ENCODE measurements around the gene NKAPL. TPM values are rescaled to one million over a fixed set of nuclear protein-coding genes. Genes with fewer than 3 reads are reported as not detected.
A peak's percentile ranks its signal among the peaks of the same experiment; 100 is the strongest.

NKAPL gene
- polyA plus RNA-seq, 1 donor from 2014 or later = not detected

- Histone ChIP-seq H3K9me3 (ENCODE audit: low read length) (no peaks in the 10 kb centered on the region), H3K9me2 (ENCODE audit: insufficient read depth, low read length) (no peaks in the 10 kb centered on the region), H2AFZ (ENCODE audit: low read depth, low read length) (no peak overlapping the region), H3K79me2 (replicated peaks; ENCODE audit: insufficient read depth, low read length) (peaks cover 32% of the 10 kb centered on the region), H3K27ac (ENCODE audit: low read length) (no peak overlapping the region), H3F3A (ENCODE audit: insufficient read depth, low read length, poor library complexity, severe bottlenecking) (peaks cover 4% of the 10 kb centered on the region), H3K9ac (ENCODE audit: low read length) (no peak overlapping the region), H3K4me3 (ENCODE audit: low read length) (peak overlapping the region; percentile 88), H3K4me2 (ENCODE audit: low read length) (peak overlapping the region; percentile 91), H4K20me1 (ENCODE audit: insufficient read depth) (no peaks in the 10 kb centered on the region), H3K36me3 (ENCODE audit: insufficient read depth, low read length) (peaks cover 10% of the 10 kb centered on the region), H3K27me3 (ENCODE audit: insufficient read depth, low read depth, low read length) (no peaks in the 10 kb centered on the region)
- TF ChIP-seq CTCF (IDR thresholded peaks at IDR 0.05; ENCODE audit: poor library complexity, severe bottlenecking) (no peak), TAF1 (IDR thresholded peaks at IDR 0.05; ENCODE audit: low read depth) (no peak), MXI1 (conservative IDR thresholded peaks at IDR 0.05; ENCODE audit: poor library complexity, severe bottlenecking) (no peak), EP300 (conservative IDR thresholded peaks at IDR 0.05; ENCODE audit: poor library complexity, severe bottlenecking) (no peak), RAD21 (conservative IDR thresholded peaks at IDR 0.05) (no peak), EZH2 (IDR thresholded peaks at IDR 0.05; ENCODE audit: borderline replicate concordance, insufficient read depth, low read length, poor library complexity, severe bottlenecking) (no peak), POLR2AphosphoS5 (IDR thresholded peaks at IDR 0.05) (no peak), SMC3 (conservative IDR thresholded peaks at IDR 0.05; ENCODE audit: poor library complexity) (no peak)
- TF ChIP-seq, protein P1, sequence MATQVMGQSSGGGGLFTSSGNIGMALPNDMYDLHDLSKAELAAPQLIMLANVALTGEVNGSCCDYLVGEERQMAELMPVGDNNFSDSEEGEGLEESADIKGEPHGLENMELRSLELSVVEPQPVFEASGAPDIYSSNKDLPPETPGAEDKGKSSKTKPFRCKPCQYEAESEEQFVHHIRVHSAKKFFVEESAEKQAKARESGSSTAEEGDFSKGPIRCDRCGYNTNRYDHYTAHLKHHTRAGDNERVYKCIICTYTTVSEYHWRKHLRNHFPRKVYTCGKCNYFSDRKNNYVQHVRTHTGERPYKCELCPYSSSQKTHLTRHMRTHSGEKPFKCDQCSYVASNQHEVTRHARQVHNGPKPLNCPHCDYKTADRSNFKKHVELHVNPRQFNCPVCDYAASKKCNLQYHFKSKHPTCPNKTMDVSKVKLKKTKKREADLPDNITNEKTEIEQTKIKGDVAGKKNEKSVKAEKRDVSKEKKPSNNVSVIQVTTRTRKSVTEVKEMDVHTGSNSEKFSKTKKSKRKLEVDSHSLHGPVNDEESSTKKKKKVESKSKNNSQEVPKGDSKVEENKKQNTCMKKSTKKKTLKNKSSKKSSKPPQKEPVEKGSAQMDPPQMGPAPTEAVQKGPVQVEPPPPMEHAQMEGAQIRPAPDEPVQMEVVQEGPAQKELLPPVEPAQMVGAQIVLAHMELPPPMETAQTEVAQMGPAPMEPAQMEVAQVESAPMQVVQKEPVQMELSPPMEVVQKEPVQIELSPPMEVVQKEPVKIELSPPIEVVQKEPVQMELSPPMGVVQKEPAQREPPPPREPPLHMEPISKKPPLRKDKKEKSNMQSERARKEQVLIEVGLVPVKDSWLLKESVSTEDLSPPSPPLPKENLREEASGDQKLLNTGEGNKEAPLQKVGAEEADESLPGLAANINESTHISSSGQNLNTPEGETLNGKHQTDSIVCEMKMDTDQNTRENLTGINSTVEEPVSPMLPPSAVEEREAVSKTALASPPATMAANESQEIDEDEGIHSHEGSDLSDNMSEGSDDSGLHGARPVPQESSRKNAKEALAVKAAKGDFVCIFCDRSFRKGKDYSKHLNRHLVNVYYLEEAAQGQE (IDR thresholded peaks at IDR 0.05; ENCODE audit: borderline replicate concordance) = no peak
Measured at GRCh38 chr6:28282926-28283325, 23.8 kb downstream of the NKAPL start.

DNA sequence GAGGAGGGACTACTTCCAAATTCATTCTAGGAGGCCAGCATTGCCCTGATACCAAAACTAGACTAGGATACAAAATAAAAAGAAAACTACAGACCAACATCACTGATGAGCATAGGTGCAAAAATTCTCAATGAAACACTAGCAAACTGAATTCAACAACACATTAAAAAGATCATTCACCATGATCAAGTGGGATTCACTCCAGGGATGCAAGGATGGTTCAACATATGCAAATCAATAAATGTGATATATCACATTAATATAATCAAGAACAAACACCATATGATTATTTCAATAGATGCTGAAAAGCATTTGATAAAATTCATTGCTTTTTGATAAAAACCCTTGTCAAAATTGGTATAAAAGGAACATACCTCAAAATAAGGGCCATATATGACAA lies 32.5 kb downstream of the NKAPL start:
- peaks cover 7% of the 10 kb centered on the region for H3K36me3 ChIP-seq (ENCODE audit: insufficient read depth, low read length)

DNA sequence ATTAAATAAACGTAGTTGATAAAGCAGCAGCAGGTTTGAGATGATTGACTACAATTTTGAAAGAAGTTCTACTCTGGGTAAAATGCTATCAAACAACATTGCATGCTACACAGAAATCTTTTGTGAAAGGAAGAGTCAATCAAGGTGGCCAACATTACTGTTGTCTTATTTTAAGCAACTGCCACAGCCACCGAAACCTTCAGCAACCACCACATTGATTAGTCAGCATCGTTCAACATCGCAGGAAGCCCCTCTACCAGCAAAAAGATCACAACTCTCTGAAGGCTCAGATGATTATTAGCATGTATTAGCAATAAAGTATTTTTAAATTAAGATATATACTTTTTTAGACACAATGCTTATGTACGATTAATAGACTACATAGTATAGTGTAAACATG lies 36.2 kb downstream of the NKAPL start:
- Histone ChIP-seq H3K9me2 (ENCODE audit: insufficient read depth, low read length) (no peaks in the 10 kb centered on the region), H3K36me3 (ENCODE audit: insufficient read depth, low read length) (no peaks in the 10 kb centered on the region), H3K27ac (ENCODE audit: low read length) (no peak overlapping the region), H2AFZ (ENCODE audit: low read depth, low read length) (no peak overlapping the region), H3F3A (ENCODE audit: insufficient read depth, low read length, poor library complexity, severe bottlenecking) (no peaks in the 10 kb centered on the region), H3K4me3 (ENCODE audit: low read length) (no peak overlapping the region), H3K79me2 (replicated peaks; ENCODE audit: insufficient read depth, low read length) (no peaks in the 10 kb centered on the region), H3K9me3 (ENCODE audit: low read length) (no peaks in the 10 kb centered on the region), H3K4me2 (ENCODE audit: low read length) (no peak overlapping the region), H3K9ac (ENCODE audit: low read length) (no peak overlapping the region), H4K20me1 (ENCODE audit: insufficient read depth) (no peaks in the 10 kb centered on the region), H3K27me3 (ENCODE audit: insufficient read depth, low read depth, low read length) (no peaks in the 10 kb centered on the region)
- TF ChIP-seq EP300 (conservative IDR thresholded peaks at IDR 0.05; ENCODE audit: poor library complexity, severe bottlenecking) = no peak
- TF ChIP-seq, protein P1 (IDR thresholded peaks at IDR 0.05; ENCODE audit: borderline replicate concordance) = no peak
- no peak for TF ChIP-seq POLR2AphosphoS5 (IDR thresholded peaks at IDR 0.05)
- TF ChIP-seq SMC3 (conservative IDR thresholded peaks at IDR 0.05; ENCODE audit: poor library complexity) = no peak
- TF ChIP-seq CTCF (IDR thresholded peaks at IDR 0.05; ENCODE audit: poor library complexity, severe bottlenecking) = no peak
- TF ChIP-seq MXI1 (conservative IDR thresholded peaks at IDR 0.05; ENCODE audit: poor library complexity, severe bottlenecking) = no peak
- no peak for TF ChIP-seq EZH2 (IDR thresholded peaks at IDR 0.05; ENCODE audit: borderline replicate concordance, insufficient read depth, low read length, poor library complexity, severe bottlenecking)
- TF ChIP-seq RAD21 (conservative IDR thresholded peaks at IDR 0.05) = no peak
- no peak for TF ChIP-seq TAF1 (IDR thresholded peaks at IDR 0.05; ENCODE audit: low read depth)

More for the DNA sequence above, 32.5 kb downstream of the NKAPL start:
- Histone ChIP-seq H3K4me3 (ENCODE audit: low read length) (no peak overlapping the region), H3K9ac (ENCODE audit: low read length) (no peak overlapping the region), H3F3A (ENCODE audit: insufficient read depth, low read length, poor library complexity, severe bottlenecking) (no peaks in the 10 kb centered on the region), H3K79me2 (replicated peaks; ENCODE audit: insufficient read depth, low read length) (no peaks in the 10 kb centered on the region), H3K9me3 (ENCODE audit: low read length) (no peaks in the 10 kb centered on the region), H3K9me2 (ENCODE audit: insufficient read depth, low read length) (no peaks in the 10 kb centered on the region), H3K4me2 (ENCODE audit: low read length) (no peak overlapping the region), H2AFZ (ENCODE audit: low read depth, low read length) (no peak overlapping the region), H3K27me3 (ENCODE audit: insufficient read depth, low read depth, low read length) (no peaks in the 10 kb centered on the region), H4K20me1 (ENCODE audit: insufficient read depth) (no peaks in the 10 kb centered on the region), H3K27ac (ENCODE audit: low read length) (no peak overlapping the region)
- no peak for TF ChIP-seq TAF1 (IDR thresholded peaks at IDR 0.05; ENCODE audit: low read depth)
